GM12892 (cell line): ENCODE measurements around the gene SGCD.

Experiments
- POLR2AphosphoS5 ChIP-seq: IDR thresholded peaks from 2 replicates; pipeline ENCODE4 v1.6.1; 2011; ENCODE audit warnings: low read depth, low read length, control low read depth
- TAF1 ChIP-seq: IDR thresholded peaks from 2 replicates; pipeline ENCODE4 v1.6.1; 2011; ENCODE audit warnings: low read depth, mild to moderate bottlenecking, control low read depth, low read length, borderline replicate concordance

- no peak for TF ChIP-seq TAF1
- no peak for TF ChIP-seq POLR2AphosphoS5
These were observed 119.6 kb downstream of the SGCD start for GRCh38 chr5:156446526-156446925.
